Neuronal stem cell (in vitro differentiated cells): Measurements from ENCODE around the gene SNX30.
A peak's percentile ranks its signal among the peaks of the same experiment; 100 is the strongest.

ENCODE experiments used
- DNase-seq: peaks from one replicate; pipeline ENCODE4 v3.0.0-alpha.2; 2013; ENCODE audit warnings: low spot score
- H2AFZ ChIP-seq: one replicate; pipeline ENCODE4 v1.6.1; 2013; ENCODE audit warnings: mild to moderate bottlenecking, low read length, inconsistent platforms
- H2AK5ac ChIP-seq: 2 replicates; pipeline ENCODE4 v1.6.1; 2013; ENCODE audit warnings: low read depth, mild to moderate bottlenecking, inconsistent platforms, low read length, moderate library complexity, mixed read lengths
- H2BK120ac ChIP-seq: 2 replicates; pipeline ENCODE4 v1.6.1; 2013; ENCODE audit warnings: low read depth, mild to moderate bottlenecking, inconsistent platforms, low read length, moderate library complexity, mixed read lengths
- H2BK12ac ChIP-seq: one replicate; pipeline ENCODE4 v1.6.1; 2013; ENCODE audit warnings: low read length, inconsistent platforms
- H2BK15ac ChIP-seq: 2 replicates; pipeline ENCODE4 v1.6.1; 2013; ENCODE audit warnings: mild to moderate bottlenecking, low read length, inconsistent platforms, mixed read lengths
- H2BK5ac ChIP-seq: one replicate; pipeline ENCODE4 v1.6.1; 2013; ENCODE audit warnings: inconsistent platforms, mild to moderate bottlenecking, low read length, moderate library complexity
- H3K14ac ChIP-seq: one replicate; pipeline ENCODE4 v1.6.1; 2013; ENCODE audit warnings: low read length, inconsistent platforms
- H3K18ac ChIP-seq: 2 replicates; pipeline ENCODE4 v1.6.1; 2013; ENCODE audit warnings: low read length, inconsistent platforms
- H3K23ac ChIP-seq: 2 replicates; pipeline ENCODE4 v1.6.1; 2013; ENCODE audit warnings: low read depth, mild to moderate bottlenecking, mixed read lengths, low read length, inconsistent platforms; ENCODE audit not compliant: poor library complexity
- H3K27ac ChIP-seq: replicated peaks from 3 replicates; pipeline ENCODE4 v1.5.1; 2013; ENCODE audit warnings: low read length, inconsistent platforms
- H3K27me3 ChIP-seq, 3 experiments: 2 replicates each; pipeline ENCODE4 v1.6.1; 2013; ENCODE audit warnings: low read length in 3 of 3, mild to moderate bottlenecking in 2 of 3, inconsistent platforms in 1 of 3, low read depth in 1 of 3, mixed read lengths in 1 of 3, moderate library complexity in 1 of 3; ENCODE audit not compliant: control insufficient read depth in 3 of 3, insufficient read depth in 3 of 3
- H3K36me3 ChIP-seq, 2 donors: replicated peaks in 1 of 2; 2 replicates each; pipeline ENCODE4 v1.6.1; 2013; ENCODE audit warnings: low read length in 2 of 2; ENCODE audit not compliant: control insufficient read depth in 2 of 2, insufficient read depth in 2 of 2
- H3K4ac ChIP-seq: 2 replicates; pipeline ENCODE4 v1.6.1; 2013; ENCODE audit warnings: inconsistent platforms, mild to moderate bottlenecking, low read length, moderate library complexity
- H3K4me1 ChIP-seq, 2 donors: 1 replicate in 1 of 2; 2 replicates in 1 of 2; pipeline ENCODE4 v1.6.1; 2013; ENCODE audit warnings: low read length in 2 of 2, low read depth in 1 of 2; ENCODE audit not compliant: control insufficient read depth in 2 of 2, insufficient read depth in 1 of 2
- H3K4me2 ChIP-seq: one replicate; pipeline ENCODE4 v1.6.1; 2013; ENCODE audit warnings: mild to moderate bottlenecking, low read length, inconsistent platforms; ENCODE audit not compliant: insufficient read depth, poor library complexity, severe bottlenecking
- H3K4me3 ChIP-seq, 2 donors: 2 replicates each; pipeline ENCODE4 v1.5.1; 2013; ENCODE audit warnings: low read length in 2 of 2, mild to moderate bottlenecking in 2 of 2, inconsistent platforms in 1 of 2, moderate library complexity in 1 of 2
- H3K79me1 ChIP-seq: one replicate; pipeline ENCODE4 v1.6.1; 2013; ENCODE audit warnings: low read depth, mild to moderate bottlenecking, inconsistent platforms, low read length, moderate library complexity
- H3K9ac ChIP-seq: one replicate; pipeline ENCODE4 v1.6.1; 2013; ENCODE audit warnings: mild to moderate bottlenecking, low read depth, low read length, inconsistent platforms; ENCODE audit not compliant: poor library complexity
- H3K9me3 ChIP-seq, 2 donors: replicated peaks in 1 of 2; 2 replicates each; pipeline versions ENCODE3 to v1.6.1; 2013; ENCODE audit warnings: low read length in 2 of 2, mild to moderate bottlenecking in 2 of 2, inconsistent platforms in 1 of 2, low read depth in 1 of 2, mixed read lengths in 1 of 2, moderate library complexity in 1 of 2; ENCODE audit not compliant: control insufficient read depth in 2 of 2, insufficient read depth in 1 of 2
- H4K8ac ChIP-seq: one replicate; pipeline ENCODE4 v1.6.1; 2013; ENCODE audit warnings: low read depth, mild to moderate bottlenecking, inconsistent platforms, low read length, moderate library complexity
- H4K91ac ChIP-seq: one replicate; pipeline ENCODE4 v1.6.1; 2013; ENCODE audit warnings: low read length, low read depth, mild to moderate bottlenecking, inconsistent platforms; ENCODE audit not compliant: poor library complexity
- WGBS, 2 donors: extraction: QIAGEN DNeasy Blood & Tissue Kit; methylation state at CpG; one replicate each; pipeline ENCODE4 v1.1.7; 2013; ENCODE audit warnings: missing lambda C conversion rate in 2 of 2, mixed read lengths in 1 of 2; ENCODE audit not compliant: insufficient read length in 2 of 2, insufficient replicate concordance in 1 of 2; ENCODE audit errors: extremely low coverage in 2 of 2; 5-methylcytosine and 5-hydroxymethylcytosine counted together

The SNX30 gene

DNA sequence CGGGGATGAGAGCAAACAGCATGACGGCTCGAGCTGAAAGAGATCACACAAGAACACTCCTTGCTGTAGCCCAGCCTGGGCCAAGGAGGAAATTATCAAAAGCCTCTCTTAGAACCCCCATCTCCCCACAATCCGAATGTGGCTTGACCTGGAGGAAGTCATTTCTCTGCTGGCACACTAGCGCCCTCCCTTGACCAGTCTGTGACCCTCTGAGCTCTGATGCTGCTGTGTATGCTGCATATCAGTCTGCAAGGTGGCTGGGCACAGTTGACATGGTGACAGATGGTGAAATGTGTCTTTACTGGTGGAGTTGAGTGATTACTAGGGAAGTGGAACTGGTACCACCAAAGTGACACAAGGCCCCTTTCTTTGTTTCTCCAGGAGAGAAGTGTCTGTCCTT lies 136.8 kb downstream of the SNX30 start:
- Histone ChIP-seq H3K4me3 (no peak overlapping the region), H3K9ac (no peak overlapping the region), H2BK12ac (no peak overlapping the region), H2BK120ac (no peak overlapping the region), H3K36me3 (no peaks in the 10 kb centered on the region), H4K91ac (no peak overlapping the region), H2BK5ac (no peak overlapping the region), H3K23ac (no peak overlapping the region), H2BK15ac (no peak overlapping the region), H3K27me3 (peaks cover 2 to 30% (median 24%) of the 10 kb centered on the region in 3 experiments), H3K4me1 (peaks cover 2 to 3% of the 10 kb centered on the region in 2 donors), H3K4ac (no peak overlapping the region), H3K14ac (no peak overlapping the region), H2AK5ac (no peak overlapping the region), H3K79me1 (no peaks in the 10 kb centered on the region), H3K4me2 (no peak overlapping the region), H3K18ac (no peak overlapping the region), H3K27ac (no peak overlapping the region), H3K9me3 (peaks cover 0 to 1% of the 10 kb centered on the region in 2 donors), H2AFZ (no peak overlapping the region), H4K8ac (no peak overlapping the region)
- WGBS, 2 donors: no CpG with 5 or more reads among the region's 5 CpGs
- DNase-seq: no peak

- Histone ChIP-seq H3K4me3 (peak within 1 kb of the TSS; percentile 30 to 78), H3K4ac (no peak within 1 kb of the TSS), H2BK15ac (peak within 1 kb of the TSS; percentile 9), H3K79me1 (no peaks in the 10 kb centered on the region), H3K27ac (no peak within 1 kb of the TSS), H2BK12ac (no peak within 1 kb of the TSS), H3K9ac (peak within 1 kb of the TSS; percentile 65), H2BK5ac (peak within 1 kb of the TSS; percentile 3), H3K23ac (peak within 1 kb of the TSS; percentile 13), H2AFZ (peak within 1 kb of the TSS; percentile 82), H3K4me2 (peak within 1 kb of the TSS; percentile 66), H3K4me1 (peaks cover 0 to 2% of the 10 kb centered on the region in 2 donors), H3K14ac (no peak within 1 kb of the TSS), H4K91ac (no peak within 1 kb of the TSS), H3K9me3 (peaks cover 0 to 1% of the 10 kb centered on the region in 2 donors), H3K36me3 (no peaks in the 10 kb centered on the region), H4K8ac (no peak within 1 kb of the TSS), H2BK120ac (peak within 1 kb of the TSS; percentile 22), H3K18ac (peak within 1 kb of the TSS; percentile 71), H2AK5ac (no peak within 1 kb of the TSS), H3K27me3 (peaks cover 2 to 40% (median 24%) of the 10 kb centered on the region in 3 experiments)
- no peak for DNase-seq
- no CpG with 5 or more reads among the region's 78 CpGs for WGBS, 2 donors
These were observed 139.8 kb downstream of the SNX30 start, which contains the start of gene SLC46A2 for GRCh38 chr9:112890106-112891081. TSS of gene SLC46A2 (minus strand) at chr9:112890876. CDS start at chr9:112890681, 195 bp downstream.

GRCh38 chr9:112891521-112891920 lies 141.0 kb downstream of the SNX30 start:
- Histone ChIP-seq H2AK5ac (no peak overlapping the region), H3K79me1 (no peaks in the 10 kb centered on the region), H3K18ac (no peak overlapping the region), H2BK5ac (no peak overlapping the region), H3K9me3 (peaks cover 0 to 1% of the 10 kb centered on the region in 2 donors), H2BK12ac (no peak overlapping the region), H3K4me3 (no peak overlapping the region), H3K9ac (no peak overlapping the region), H4K91ac (no peak overlapping the region), H3K14ac (no peak overlapping the region), H2AFZ (peak overlapping the region; percentile 82), H3K4ac (no peak overlapping the region), H3K36me3 (no peaks in the 10 kb centered on the region), H3K27me3 (peaks cover 2 to 40% (median 24%) of the 10 kb centered on the region in 3 experiments), H3K4me2 (no peak overlapping the region), H3K4me1 (peaks cover 0 to 2% of the 10 kb centered on the region in 2 donors), H2BK120ac (no peak overlapping the region), H2BK15ac (no peak overlapping the region), H4K8ac (no peak overlapping the region), H3K27ac (no peak overlapping the region), H3K23ac (no peak overlapping the region)
- DNase-seq: no peak
- WGBS, 2 donors: no CpG with 5 or more reads among the region's 3 CpGs

DNA sequence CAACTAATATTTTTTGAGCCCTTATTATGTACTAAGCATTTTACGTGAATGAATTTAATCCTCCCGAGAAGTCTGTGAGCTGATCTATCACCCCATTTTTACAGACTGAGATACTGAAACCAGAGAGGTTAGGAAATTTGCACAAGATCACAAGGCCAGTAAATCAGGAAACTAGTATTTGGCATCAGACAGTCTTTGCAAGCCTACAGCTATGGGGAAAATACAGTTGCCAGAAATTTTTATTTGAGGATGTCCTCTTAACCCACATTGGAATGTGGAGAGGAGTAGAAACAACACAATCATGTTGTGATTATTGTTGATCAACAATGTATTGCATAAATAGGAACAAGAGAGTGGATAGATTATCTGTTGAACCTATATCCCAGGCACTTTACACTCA lies 142.4 kb downstream of the SNX30 start:
- H3K4me1 ChIP-seq: peaks cover 0 to 2% of the 10 kb centered on the region in 2 donors
- H4K91ac ChIP-seq: no peak overlapping the region
- H2BK12ac ChIP-seq: no peak overlapping the region

More for the DNA sequence above, 142.4 kb downstream of the SNX30 start:
- Histone ChIP-seq H2AK5ac (no peak overlapping the region), H3K23ac (no peak overlapping the region), H3K9ac (no peak overlapping the region), H3K4ac (no peak overlapping the region), H2AFZ (no peak overlapping the region), H3K14ac (no peak overlapping the region), H3K27ac (no peak overlapping the region), H2BK120ac (no peak overlapping the region), H3K4me2 (no peak overlapping the region), H3K79me1 (no peaks in the 10 kb centered on the region), H2BK5ac (no peak overlapping the region), H4K8ac (no peak overlapping the region), H3K9me3 (peaks cover 0 to 1% of the 10 kb centered on the region in 2 donors), H3K27me3 (peaks cover 2 to 40% (median 24%) of the 10 kb centered on the region in 3 experiments), H3K4me3 (no peak overlapping the region), H3K36me3 (no peaks in the 10 kb centered on the region), H3K18ac (no peak overlapping the region), H2BK15ac (no peak overlapping the region)
- DNase-seq: no peak
- WGBS, 2 donors: no CpG with 5 or more reads among the region's 2 CpGs
